NB4 (cell line): ENCODE measurements around the gene TENM4.

ENCODE experiments used
- POLR2A ChIP-seq: IDR thresholded peaks from 2 replicates; pipeline ENCODE4 v1.6.1; 2011; ENCODE audit warnings: mild to moderate bottlenecking; ENCODE audit not compliant: insufficient read length; ENCODE audit errors: extremely low read depth
- TF ChIP-seq, protein P1 (sequence below): IDR thresholded peaks from 2 replicates; pipeline ENCODE4 v1.6.1; 2011; ENCODE audit warnings: low read depth, low read length
- TF ChIP-seq, protein P2 (sequence below): IDR thresholded peaks from one replicate; pipeline ENCODE4 v1.5.1; 2012; ENCODE audit warnings: low read depth, low read length

- TF ChIP-seq, protein P1, sequence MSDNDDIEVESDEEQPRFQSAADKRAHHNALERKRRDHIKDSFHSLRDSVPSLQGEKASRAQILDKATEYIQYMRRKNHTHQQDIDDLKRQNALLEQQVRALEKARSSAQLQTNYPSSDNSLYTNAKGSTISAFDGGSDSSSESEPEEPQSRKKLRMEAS = no peak
- TF ChIP-seq, protein P2, sequence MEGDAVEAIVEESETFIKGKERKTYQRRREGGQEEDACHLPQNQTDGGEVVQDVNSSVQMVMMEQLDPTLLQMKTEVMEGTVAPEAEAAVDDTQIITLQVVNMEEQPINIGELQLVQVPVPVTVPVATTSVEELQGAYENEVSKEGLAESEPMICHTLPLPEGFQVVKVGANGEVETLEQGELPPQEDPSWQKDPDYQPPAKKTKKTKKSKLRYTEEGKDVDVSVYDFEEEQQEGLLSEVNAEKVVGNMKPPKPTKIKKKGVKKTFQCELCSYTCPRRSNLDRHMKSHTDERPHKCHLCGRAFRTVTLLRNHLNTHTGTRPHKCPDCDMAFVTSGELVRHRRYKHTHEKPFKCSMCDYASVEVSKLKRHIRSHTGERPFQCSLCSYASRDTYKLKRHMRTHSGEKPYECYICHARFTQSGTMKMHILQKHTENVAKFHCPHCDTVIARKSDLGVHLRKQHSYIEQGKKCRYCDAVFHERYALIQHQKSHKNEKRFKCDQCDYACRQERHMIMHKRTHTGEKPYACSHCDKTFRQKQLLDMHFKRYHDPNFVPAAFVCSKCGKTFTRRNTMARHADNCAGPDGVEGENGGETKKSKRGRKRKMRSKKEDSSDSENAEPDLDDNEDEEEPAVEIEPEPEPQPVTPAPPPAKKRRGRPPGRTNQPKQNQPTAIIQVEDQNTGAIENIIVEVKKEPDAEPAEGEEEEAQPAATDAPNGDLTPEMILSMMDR = no peak
- TF ChIP-seq POLR2A = no peak
Observed at GRCh38 chr11:78732246-78732645, 708.6 kb downstream of the TENM4 start.
